Body of pancreas (tissue), 4 donors: Measurements from ENCODE around the gene SULT2A1. TPM values are rescaled to one million over a fixed set of nuclear protein-coding genes. Genes with fewer than 3 reads are reported as not detected.
"Not testable (repeated sequence)": the region's sequence is repeated elsewhere in the genome, so short reads cannot be mapped to it uniquely, and the experiment has no call there.

Source experiments
- ATAC-seq: fragments of 150-250 bp; one replicate; pipeline ENCODE4 v1.9.1; 2016
- DNase-seq, 4 donors: peaks; one replicate each; pipeline ENCODE4 v3.0.0-alpha.2; 2019
- H3K27ac ChIP-seq, 4 donors: fragments of 200-600 bp; sonication (generic); 1 replicate in 3 of 4; 2 replicates in 1 of 4; pipeline versions ENCODE4 v1.5.1 to v1.6.1; 2016 to 2019; ENCODE audit warnings: mild to moderate bottlenecking in 1 of 4, mixed read lengths in 1 of 4, moderate library complexity in 1 of 4
- H3K27me3 ChIP-seq, 2 donors: fragments of 200-600 bp; sonication (generic); one replicate each; pipeline ENCODE4 v1.6.0; 2016; ENCODE audit warnings: mild to moderate bottlenecking in 1 of 2
- H3K36me3 ChIP-seq, 2 donors: fragments of 200-600 bp; sonication (generic); replicated peaks in 1 of 2; 2 replicates each; pipeline ENCODE4 v1.5.1; 2016; ENCODE audit warnings: low read depth in 2 of 2; ENCODE audit not compliant: insufficient read depth in 1 of 2
- H3K4me1 ChIP-seq: fragments of 200-600 bp; sonication (generic); one replicate; pipeline ENCODE4 v1.6.0; 2016
- H3K4me3 ChIP-seq, 2 donors: fragments of 200-600 bp; sonication (generic); 1 replicate in 1 of 2; 2 replicates in 1 of 2; pipeline ENCODE4 v1.5.1; 2016 to 2019
- H3K9me3 ChIP-seq, 3 donors: fragments of 200-600 bp; sonication (generic); 1 replicate in 2 of 3; 2 replicates in 1 of 3; pipeline ENCODE4 v1.5.1; 2016
- CTCF ChIP-seq, 7 experiments: fragments of 450-650 bp in 4 of 7; fragments of 200-600 bp in 3 of 7; sonication (generic) in 3 of 7; IDR thresholded peaks; one replicate each; pipeline ENCODE4 v1.5.1; 2016 to 2019; ENCODE audit warnings: antibody characterized with exemption in 7 of 7
- POLR2A ChIP-seq, 3 donors: fragments of 450-650 bp; IDR thresholded peaks; one replicate each; pipeline ENCODE4 v1.6.1; 2016; ENCODE audit warnings: antibody characterized with exemption in 3 of 3, mild to moderate bottlenecking in 2 of 3
- WGBS, 2 donors: methylation state at CpG; one replicate each; pipeline ENCODE4 v1.1.5; 2017; 5-methylcytosine and 5-hydroxymethylcytosine counted together
- intact Hi-C: fragments of 100-400 bp; cut with DNase I; formaldehyde crosslinking; loops from one replicate; pipeline ENCODE4 v1.15.1; 2023
- total RNA-seq, 2 donors: library from RNA; depleted of rRNA; stranded (reverse); fragments of >200 nt; gene quantifications; one replicate each; pipeline ENCODE4 v1.1.0, GENCODE V29; 2016

SULT2A1 gene
- total RNA-seq, 2 donors from 2014 or later = not detected

DNA sequence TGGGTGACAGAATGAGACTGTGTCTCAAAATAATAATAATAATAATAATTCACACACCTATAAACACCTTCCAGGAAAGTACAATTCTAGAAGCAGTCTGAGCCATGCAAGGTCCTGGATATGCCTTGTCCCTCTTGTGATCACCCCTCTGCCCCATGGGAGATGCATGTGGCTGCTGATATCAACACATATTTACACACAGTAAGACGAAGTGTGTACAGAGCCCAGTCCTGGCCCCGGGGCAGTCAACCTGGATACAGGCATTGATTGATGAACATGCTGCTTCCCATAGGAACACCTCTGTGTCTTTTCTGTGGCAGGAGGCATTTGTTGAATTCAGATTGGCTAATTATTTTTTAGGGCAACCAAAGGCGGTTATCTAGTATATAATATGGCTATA lies 3.2 kb downstream of the SULT2A1 start:
- intact Hi-C loops = no loop called here
- no peak overlapping the region for H3K27ac ChIP-seq
- H3K27me3 ChIP-seq = no peaks in the 10 kb centered on the region
- WGBS, 2 donors = 29 to 37% methylated on average over 3 of the region's 3 CpGs
- ATAC-seq (no peak), DNase-seq (no peak)
- no peaks in the 10 kb centered on the region for H3K36me3 ChIP-seq
- H3K4me3 ChIP-seq = no peak overlapping the region
- no peak for TF ChIP-seq POLR2A (IDR thresholded peaks at IDR 0.05)
- no peak for TF ChIP-seq CTCF (IDR thresholded peaks at IDR 0.05)
- H3K9me3 ChIP-seq = no peaks in the 10 kb centered on the region
- H3K4me1 ChIP-seq = no peaks in the 10 kb centered on the region

DNA sequence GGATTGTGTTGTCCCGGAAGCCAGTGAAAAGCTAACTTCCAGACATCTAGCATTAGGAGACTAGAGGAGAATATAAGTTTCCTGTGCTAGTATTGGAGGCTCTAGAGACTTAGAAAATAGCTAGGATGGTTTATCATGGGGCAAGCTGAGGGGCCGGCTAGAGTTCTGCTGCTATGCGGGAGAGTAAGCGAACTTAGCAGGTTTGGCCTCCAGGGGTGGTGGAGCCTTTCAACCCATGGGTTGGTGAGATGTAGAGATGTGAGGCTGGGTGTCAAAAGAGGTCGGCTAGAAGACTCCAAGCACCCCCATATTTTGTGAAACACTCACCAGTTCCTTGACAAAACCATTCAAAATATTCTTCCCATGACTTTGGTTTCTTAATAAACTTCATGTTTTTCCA lies 4.4 kb downstream of the SULT2A1 start:
- Histone ChIP-seq H3K27me3 (no peaks in the 10 kb centered on the region), H3K36me3 (no peaks in the 10 kb centered on the region), H3K4me1 (no peaks in the 10 kb centered on the region), H3K4me3 (no peak overlapping the region), H3K27ac (no peak overlapping the region), H3K9me3 (no peaks in the 10 kb centered on the region)
- intact Hi-C loops = no loop called here
- TF ChIP-seq POLR2A (IDR thresholded peaks at IDR 0.05) (no peak), CTCF (IDR thresholded peaks at IDR 0.05) (no peak)
- 62 to 75% methylated on average over 5 of the region's 5 CpGs for WGBS, 2 donors
- ATAC-seq (no peak), DNase-seq (no peak)

DNA sequence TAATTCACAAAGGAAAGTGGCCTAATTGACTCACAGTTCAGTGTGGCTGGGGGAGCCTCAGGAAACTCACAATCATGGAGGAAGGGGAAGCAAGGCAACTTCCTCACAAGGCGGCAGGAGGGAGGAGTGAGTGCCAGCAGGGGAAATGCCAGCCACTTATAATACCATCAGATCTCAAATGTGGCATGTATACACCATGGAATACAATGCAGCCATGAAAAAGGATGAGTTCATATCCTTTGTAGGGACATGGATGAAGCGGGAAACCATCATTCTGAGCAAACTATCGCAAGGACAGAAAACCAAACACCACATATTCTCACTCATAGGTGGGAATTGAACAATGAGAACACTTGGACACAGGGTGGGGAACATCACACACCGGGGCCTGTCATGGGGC lies 6.7 kb downstream of the SULT2A1 start:
- WGBS, 2 donors = 54 to 60% methylated on average over 3 to 4 of the region's 4 CpGs
- H3K4me3 ChIP-seq, H3K36me3 ChIP-seq, H3K27ac ChIP-seq, ATAC-seq, H3K9me3 ChIP-seq, DNase-seq, H3K27me3 ChIP-seq, H3K4me1 ChIP-seq, intact Hi-C loops: not testable (repeated sequence)

DNA sequence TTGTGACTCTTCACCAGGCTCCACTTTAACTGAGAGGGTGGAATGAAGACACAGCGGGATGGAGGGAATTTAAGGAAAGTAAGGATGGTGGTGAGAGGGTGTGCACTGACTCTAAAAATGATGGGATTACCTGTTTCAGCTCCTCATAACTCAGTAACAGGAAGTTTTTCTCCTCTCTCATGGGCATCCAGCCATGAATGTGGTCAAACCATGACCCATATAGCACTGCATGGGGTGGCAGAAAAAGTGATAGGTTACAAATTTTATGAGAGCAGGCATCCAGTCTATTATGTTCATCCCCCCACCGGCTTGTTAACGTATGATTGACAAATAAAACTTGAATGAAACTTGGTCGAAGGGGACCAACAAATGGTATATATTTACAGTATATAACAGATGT lies 7.2 kb downstream of the SULT2A1 start:
- intact Hi-C loops = no loop called here
- DNase-seq (no peak), ATAC-seq (no peak)
- no peaks in the 10 kb centered on the region for H3K4me1 ChIP-seq
- H3K27ac ChIP-seq = no peak overlapping the region
- no peak overlapping the region for H3K4me3 ChIP-seq
- WGBS, 2 donors = 68 to 69% methylated on average over 4 of the region's 4 CpGs
- H3K27me3 ChIP-seq = no peaks in the 10 kb centered on the region
- no peaks in the 10 kb centered on the region for H3K9me3 ChIP-seq
- H3K36me3 ChIP-seq = no peaks in the 10 kb centered on the region
- TF ChIP-seq POLR2A (IDR thresholded peaks at IDR 0.05) = no peak
- TF ChIP-seq CTCF (IDR thresholded peaks at IDR 0.05) = no peak

DNA sequence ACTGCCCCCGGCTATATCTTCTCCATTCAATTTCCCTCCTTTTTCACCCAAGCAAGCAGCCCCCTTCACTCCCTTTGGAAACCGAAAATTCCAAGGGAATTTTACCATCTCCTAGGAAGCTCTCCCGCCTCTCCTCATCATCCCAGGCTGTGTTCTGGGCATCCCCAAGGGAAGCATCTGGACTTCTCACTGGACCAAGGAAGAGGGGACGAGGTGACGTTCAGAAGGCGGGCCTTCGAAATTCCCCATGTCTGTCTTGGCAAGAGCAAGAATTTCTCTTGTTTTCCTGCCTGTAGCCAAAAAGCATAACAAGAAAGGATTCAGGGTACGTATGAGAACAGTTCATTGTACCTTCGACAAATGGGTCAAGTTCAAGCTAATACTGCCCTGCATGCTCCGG lies 20.9 kb downstream of the SULT2A1 start:
- Histone ChIP-seq H3K27ac (no peak overlapping the region), H3K36me3 (no peaks in the 10 kb centered on the region), H3K9me3 (no peaks in the 10 kb centered on the region), H3K4me1 (no peaks in the 10 kb centered on the region), H3K27me3 (no peaks in the 10 kb centered on the region), H3K4me3 (no peak overlapping the region)
- intact Hi-C loops = no loop called here
- DNase-seq (no peak), ATAC-seq (no peak)
- 52 to 66% methylated on average over 9 to 10 of the region's 10 CpGs for WGBS, 2 donors
- TF ChIP-seq CTCF (IDR thresholded peaks at IDR 0.05) = no peak
